Esophagus squamous epithelium (tissue), 4 donors: ENCODE measurements around the gene MYO16.

ENCODE experiments used
- CTCF ChIP-seq, 6 experiments: fragments of 450-650 bp in 4 of 6; fragments of 200-600 bp in 2 of 6; sonication (generic) in 2 of 6; IDR thresholded peaks; one replicate each; pipeline ENCODE4 v1.5.1; 2016 to 2019; ENCODE audit warnings: antibody characterized with exemption in 6 of 6, mild to moderate bottlenecking in 4 of 6, moderate library complexity in 4 of 6
- POLR2A ChIP-seq, 4 donors: fragments of 450-650 bp; IDR thresholded peaks; one replicate each; pipeline ENCODE4 v1.6.1; 2017; ENCODE audit warnings: antibody characterized with exemption in 4 of 4, mild to moderate bottlenecking in 4 of 4, moderate library complexity in 3 of 4

- TF ChIP-seq CTCF (IDR thresholded peaks at IDR 0.05) (no peak), POLR2A (IDR thresholded peaks at IDR 0.05) (no peak)
Observed at GRCh38 chr13:109121826-109122225, 492.4 kb downstream of the MYO16 start.
